Activated naive CD8-positive, alpha-beta T cell treated with anti-CD3 and anti-CD28 coated beads, Interleukin-2, amount 50 U/mL, for 24 hours (primary cell): ENCODE data around the gene NF1.
"Not testable (repeated sequence)": the region's sequence is repeated elsewhere in the genome, so short reads cannot be mapped to it uniquely, and the experiment has no call there.

Source experiments
- ATAC-seq: fragments of 150-1000 bp; cut with Tn5 transposase; one replicate; pipeline ENCODE4 v1.10.0; 2021
- DNase-seq: peaks from one replicate; pipeline ENCODE4 v3.0.0; 2021
- H3K27ac Mint-ChIP-seq: one replicate; pipeline ENCODE4 v1.8.0; 2021; ENCODE audit warnings: mild to moderate bottlenecking, mixed read lengths
- H3K27me3 Mint-ChIP-seq: one replicate; pipeline ENCODE4 v1.8.0; 2021; ENCODE audit warnings: mixed read lengths
- H3K36me3 Mint-ChIP-seq: one replicate; pipeline ENCODE4 v1.8.0; 2021; ENCODE audit warnings: low read depth, mixed read lengths
- H3K4me1 Mint-ChIP-seq: one replicate; pipeline ENCODE4 v1.8.0; 2021; ENCODE audit warnings: mixed read lengths
- H3K4me3 Mint-ChIP-seq: one replicate; pipeline ENCODE4 v1.8.0; 2021; ENCODE audit warnings: mild to moderate bottlenecking, moderate library complexity, mixed read lengths
- H3K9me3 Mint-ChIP-seq: one replicate; pipeline ENCODE4 v1.8.0; 2021; ENCODE audit warnings: mixed read lengths

Gene NF1

DNA sequence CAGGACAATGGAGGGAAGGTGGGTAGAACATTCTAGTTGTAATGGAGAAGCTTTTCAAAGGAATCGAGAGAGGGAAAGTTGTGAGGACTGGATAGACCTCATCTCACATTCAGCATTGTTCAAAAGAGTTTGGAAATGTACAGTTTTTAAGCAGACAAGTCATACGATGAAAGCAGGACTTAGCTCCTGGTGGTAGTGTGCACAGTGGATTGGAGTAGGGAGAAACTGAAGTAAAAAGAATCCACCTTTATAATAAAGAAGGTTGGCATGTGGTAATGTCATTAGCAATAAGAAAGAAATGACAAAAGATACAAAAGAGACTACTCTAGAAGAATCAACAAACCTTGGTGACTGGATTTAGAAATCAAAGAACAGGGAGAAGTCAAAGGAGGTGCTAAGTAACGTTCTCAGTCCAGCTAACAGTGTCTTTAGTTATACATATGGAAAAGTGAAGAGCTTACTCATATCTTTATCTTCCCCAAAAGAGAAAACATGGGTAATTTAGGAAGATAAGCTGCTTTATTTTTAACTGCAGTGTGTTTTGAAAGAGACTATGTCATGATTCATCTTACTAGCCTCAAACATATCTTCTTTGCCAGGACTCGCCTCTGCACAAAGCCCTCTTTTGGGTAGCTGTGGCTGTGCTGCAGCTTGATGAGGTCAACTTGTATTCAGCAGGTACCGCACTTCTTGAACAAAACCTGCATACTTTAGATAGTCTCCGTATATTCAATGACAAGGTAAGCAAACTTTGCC lies 245.3 kb downstream of the NF1 start:
- no peak overlapping the region for H3K27ac Mint-ChIP-seq
- ATAC-seq (no peak), DNase-seq (no peak)

DNA sequence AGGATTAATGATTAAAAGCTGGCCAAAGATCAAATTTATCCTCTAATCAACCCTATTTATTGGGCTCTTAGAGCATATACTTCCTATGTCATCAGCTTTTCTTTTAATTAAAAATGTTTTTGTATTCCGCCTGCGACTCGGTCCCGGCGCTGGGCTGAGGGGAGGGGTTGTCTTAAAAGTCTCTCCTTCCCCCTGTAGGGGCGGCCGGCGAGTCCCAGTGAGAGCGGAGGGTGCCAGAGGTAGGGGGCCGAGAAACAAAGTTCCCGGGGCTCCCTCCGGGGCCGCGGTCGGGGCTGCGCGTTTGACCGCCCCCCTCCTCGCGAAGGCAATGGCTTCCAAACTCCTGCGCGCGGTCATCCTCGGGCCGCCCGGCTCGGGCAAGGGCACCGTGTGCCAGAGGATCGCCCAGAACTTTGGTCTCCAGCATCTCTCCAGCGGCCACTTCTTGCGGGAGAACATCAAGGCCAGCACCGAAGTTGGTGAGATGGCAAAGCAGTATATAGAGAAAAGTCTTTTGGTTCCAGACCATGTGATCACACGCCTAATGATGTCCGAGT lies 250.5 kb downstream of the NF1 start:
- H3K9me3 Mint-ChIP-seq, H3K27me3 Mint-ChIP-seq, H3K27ac Mint-ChIP-seq, ATAC-seq, H3K4me3 Mint-ChIP-seq, DNase-seq, H3K4me1 Mint-ChIP-seq: not testable (repeated sequence)
- H3K36me3 Mint-ChIP-seq = peaks cover 19% of the 10 kb centered on the region

More for the DNA sequence above, 245.3 kb downstream of the NF1 start:
- Mint-ChIP-seq H3K4me3 (no peak overlapping the region), H3K4me1 (no peaks in the 10 kb centered on the region), H3K36me3 (peaks cover 23% of the 10 kb centered on the region), H3K9me3 (no peaks in the 10 kb centered on the region), H3K27me3 (no peaks in the 10 kb centered on the region)

DNA sequence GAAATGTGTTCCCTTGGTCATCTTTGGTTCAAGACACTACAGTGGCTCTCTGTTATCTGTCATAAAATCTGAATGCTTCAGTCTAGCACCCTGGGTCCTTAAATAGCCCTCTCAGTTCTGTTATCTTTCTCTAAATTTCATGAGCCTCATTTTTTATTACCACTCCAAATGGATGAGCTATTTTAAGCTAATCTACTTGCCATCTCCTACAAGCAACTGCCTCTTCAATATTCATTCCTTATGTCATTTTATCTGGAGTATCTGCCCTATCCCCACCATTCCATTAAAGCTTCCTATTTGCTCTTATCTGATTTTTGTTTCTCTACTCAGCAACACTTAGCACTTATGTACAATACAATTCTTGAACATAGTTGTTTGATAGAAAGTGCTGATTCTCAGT lies 254.7 kb downstream of the NF1 start:
- DNase-seq = no peak
- ATAC-seq = no peak
- H3K27ac Mint-ChIP-seq = no peak overlapping the region
- no peaks in the 10 kb centered on the region for H3K27me3 Mint-ChIP-seq
- H3K36me3 Mint-ChIP-seq = peaks cover 18% of the 10 kb centered on the region
- no peak overlapping the region for H3K4me3 Mint-ChIP-seq
- no peaks in the 10 kb centered on the region for H3K4me1 Mint-ChIP-seq
- no peaks in the 10 kb centered on the region for H3K9me3 Mint-ChIP-seq

DNA sequence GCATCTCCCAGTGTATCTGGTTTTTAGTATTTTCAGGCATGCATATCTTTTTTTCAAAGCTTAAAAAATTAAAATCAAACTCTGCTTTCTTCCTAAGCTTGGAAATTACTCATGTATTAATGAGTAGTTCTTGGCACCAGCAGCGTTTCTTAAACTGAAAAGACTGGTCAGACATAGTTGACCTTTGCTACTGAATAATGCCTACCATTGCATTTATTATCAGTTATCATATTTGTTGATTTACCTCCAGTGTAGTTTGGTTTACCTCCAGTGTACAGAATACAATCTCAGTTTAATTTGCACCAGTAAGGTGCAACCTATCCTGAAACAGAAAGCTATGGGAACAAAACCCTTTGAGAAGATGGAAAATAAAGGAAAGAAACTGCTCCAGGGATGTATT lies 261.2 kb downstream of the NF1 start:
- H3K9me3 Mint-ChIP-seq = no peaks in the 10 kb centered on the region
- H3K4me3 Mint-ChIP-seq = no peak overlapping the region
- no peak overlapping the region for H3K27ac Mint-ChIP-seq
- no peaks in the 10 kb centered on the region for H3K4me1 Mint-ChIP-seq
- ATAC-seq (no peak), DNase-seq (no peak)
- no peaks in the 10 kb centered on the region for H3K27me3 Mint-ChIP-seq
- H3K36me3 Mint-ChIP-seq = peaks cover 21% of the 10 kb centered on the region

DNA sequence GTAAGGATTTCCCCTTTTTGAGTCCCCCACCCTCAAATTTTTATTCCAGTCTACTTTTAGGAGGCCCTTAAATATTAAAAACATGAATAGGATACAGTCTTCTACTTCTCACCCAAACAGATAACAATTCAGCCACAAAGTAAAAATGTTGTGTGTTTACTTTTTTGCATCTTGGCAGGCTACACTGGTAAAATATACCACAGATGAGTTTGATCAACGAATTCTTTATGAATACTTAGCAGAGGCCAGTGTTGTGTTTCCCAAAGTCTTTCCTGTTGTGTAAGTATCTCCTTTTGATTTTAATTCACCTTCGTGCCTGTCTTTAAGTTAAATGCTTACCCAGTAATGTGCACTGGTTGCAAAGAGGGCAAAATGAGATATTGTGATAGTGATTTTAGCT lies 262.3 kb downstream of the NF1 start:
- Mint-ChIP-seq H3K4me1 (no peaks in the 10 kb centered on the region), H3K36me3 (peaks cover 24% of the 10 kb centered on the region), H3K27ac (no peak overlapping the region), H3K27me3 (no peaks in the 10 kb centered on the region), H3K4me3 (no peak overlapping the region), H3K9me3 (no peaks in the 10 kb centered on the region)
- ATAC-seq (no peak), DNase-seq (no peak)

DNA sequence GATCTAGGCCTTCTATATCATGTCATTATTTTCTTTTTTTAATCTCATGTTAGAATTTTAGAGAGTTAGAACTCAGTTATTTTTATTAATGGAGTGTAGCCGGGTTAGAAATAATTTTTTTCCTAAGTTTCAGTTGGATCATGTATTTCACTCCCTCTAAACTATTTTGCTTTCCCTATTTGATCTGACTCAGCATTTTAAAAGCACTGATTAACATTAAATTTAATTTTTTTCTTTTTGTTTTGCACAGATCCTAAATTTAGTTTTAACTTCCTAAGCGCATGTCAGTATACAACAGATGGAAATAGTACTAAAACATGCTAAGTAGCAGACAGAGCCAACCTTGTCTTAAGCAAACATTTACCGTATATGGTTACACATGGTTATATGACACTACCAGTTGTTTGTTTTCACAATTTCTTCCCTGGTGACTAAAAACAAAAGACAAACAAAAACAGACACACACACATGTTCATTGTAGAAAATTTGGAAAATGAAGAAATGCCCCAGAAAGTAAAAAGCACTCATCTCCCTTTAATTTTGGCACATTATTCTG lies 263.1 kb downstream of the NF1 start:
- H3K27ac Mint-ChIP-seq = no peak overlapping the region
- no peaks in the 10 kb centered on the region for H3K27me3 Mint-ChIP-seq
- H3K4me1 Mint-ChIP-seq = no peaks in the 10 kb centered on the region
- ATAC-seq = no peak
- H3K4me3 Mint-ChIP-seq = no peak overlapping the region
- DNase-seq = no peak
- H3K36me3 Mint-ChIP-seq = peaks cover 21% of the 10 kb centered on the region
- H3K9me3 Mint-ChIP-seq = no peaks in the 10 kb centered on the region

DNA sequence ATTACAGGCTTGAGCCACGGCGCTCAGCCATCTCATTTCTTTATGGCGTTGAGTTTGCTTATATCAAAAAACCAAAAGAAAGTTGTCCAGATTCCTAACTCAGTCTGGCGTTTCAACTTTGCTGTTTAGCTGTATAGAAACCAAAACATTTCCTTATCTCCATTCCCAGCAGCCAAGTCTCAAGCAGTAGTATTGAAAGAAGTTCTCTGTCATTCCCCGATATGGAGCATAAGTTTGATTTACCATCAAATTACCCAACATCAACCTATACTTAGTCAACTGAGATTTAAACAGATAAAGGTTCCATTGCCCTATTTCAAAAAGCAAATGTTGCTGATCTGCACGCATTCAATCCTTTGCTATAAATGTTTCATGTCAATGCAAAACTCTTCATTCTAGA lies 269.2 kb downstream of the NF1 start:
- DNase-seq = no peak
- H3K4me1 Mint-ChIP-seq = no peaks in the 10 kb centered on the region
- no peaks in the 10 kb centered on the region for H3K9me3 Mint-ChIP-seq
- H3K4me3 Mint-ChIP-seq = no peak overlapping the region
- H3K27ac Mint-ChIP-seq = no peak overlapping the region
- peaks cover 7% of the 10 kb centered on the region for H3K36me3 Mint-ChIP-seq
- ATAC-seq = no peak
- no peaks in the 10 kb centered on the region for H3K27me3 Mint-ChIP-seq

DNA sequence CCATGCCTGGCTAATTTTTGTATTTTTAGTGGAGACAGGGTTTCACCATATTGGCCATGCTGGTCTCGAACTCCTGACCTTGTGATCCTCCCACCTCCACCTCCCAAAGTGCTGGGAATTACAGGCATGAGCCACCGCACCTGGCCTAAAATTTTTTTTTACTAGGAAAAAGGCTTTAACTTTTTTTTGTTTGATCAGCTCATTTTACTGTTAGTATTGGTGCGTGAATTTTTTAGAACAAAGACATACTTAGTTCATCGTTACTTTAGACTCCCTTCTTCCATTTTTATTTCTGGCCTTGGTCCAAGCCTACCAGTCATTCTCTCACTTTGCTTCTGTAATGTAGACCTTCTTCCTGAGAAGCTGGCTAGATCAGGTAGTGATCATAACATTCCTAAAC lies 271.3 kb downstream of the NF1 start:
- H3K4me1 Mint-ChIP-seq = peaks cover 5% of the 10 kb centered on the region
- H3K27me3 Mint-ChIP-seq = no peaks in the 10 kb centered on the region
- DNase-seq = no peak
- peaks cover 1% of the 10 kb centered on the region for H3K36me3 Mint-ChIP-seq
- H3K27ac Mint-ChIP-seq = no peak overlapping the region
- no peaks in the 10 kb centered on the region for H3K9me3 Mint-ChIP-seq
- no peak for ATAC-seq
- H3K4me3 Mint-ChIP-seq = no peak overlapping the region

DNA sequence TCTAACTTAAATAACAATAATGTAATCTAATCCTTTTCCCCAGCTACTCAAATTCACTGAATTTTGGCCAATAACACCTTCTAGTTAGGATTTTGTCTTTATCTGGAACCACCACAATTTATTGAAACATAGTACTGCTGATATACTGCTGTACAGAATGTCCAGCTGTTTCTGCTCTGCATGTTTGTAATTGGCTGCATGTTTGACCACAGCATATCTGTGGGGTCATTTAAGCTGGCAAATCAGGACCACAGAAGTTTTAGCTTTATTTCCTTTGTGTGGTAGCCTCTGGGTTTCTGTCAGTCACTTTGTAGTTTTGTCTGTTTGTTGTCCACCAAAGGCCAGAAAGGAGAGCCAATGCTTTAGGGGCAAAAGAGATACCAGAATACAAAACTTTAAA lies 274.5 kb downstream of the NF1 start:
- Mint-ChIP-seq H3K4me3 (no peak overlapping the region), H3K27ac (no peak overlapping the region), H3K4me1 (peaks cover 15% of the 10 kb centered on the region), H3K36me3 (no peaks in the 10 kb centered on the region), H3K9me3 (no peaks in the 10 kb centered on the region), H3K27me3 (no peaks in the 10 kb centered on the region)
- ATAC-seq = no peak
- no peak for DNase-seq

DNA sequence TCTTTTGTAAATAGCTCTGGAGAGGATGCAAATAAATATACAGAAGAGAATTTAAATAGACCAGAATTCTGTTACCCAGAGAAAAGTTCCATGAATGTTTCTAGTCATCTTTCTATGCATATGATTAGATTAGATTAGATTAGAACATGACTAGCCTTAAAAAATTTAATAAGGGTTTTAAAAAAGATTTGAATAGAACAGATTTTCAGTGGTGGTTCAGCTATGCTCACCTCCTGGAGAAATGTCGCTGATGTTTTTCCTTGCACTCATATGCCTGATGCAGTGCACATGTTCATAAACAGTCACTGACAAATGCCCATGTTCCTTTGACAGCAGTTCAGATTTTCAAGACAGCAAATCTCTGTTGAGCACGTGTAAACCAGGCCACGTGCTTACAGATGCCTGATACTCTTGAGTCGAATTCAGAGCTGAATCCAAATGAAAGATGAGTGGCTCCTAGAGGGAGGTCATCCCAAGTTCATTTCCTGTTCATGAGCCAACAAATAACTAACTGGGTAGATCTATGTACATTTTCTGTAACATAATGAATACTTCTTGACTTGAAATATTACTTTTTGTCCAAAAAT lies 276.8 kb downstream of the NF1 start:
- DNase-seq (no peak), ATAC-seq (no peak)
- Mint-ChIP-seq H3K4me3 (no peak overlapping the region), H3K9me3 (no peaks in the 10 kb centered on the region), H3K4me1 (peaks cover 15% of the 10 kb centered on the region), H3K36me3 (peaks cover 1% of the 10 kb centered on the region), H3K27me3 (no peaks in the 10 kb centered on the region), H3K27ac (no peak overlapping the region)

DNA sequence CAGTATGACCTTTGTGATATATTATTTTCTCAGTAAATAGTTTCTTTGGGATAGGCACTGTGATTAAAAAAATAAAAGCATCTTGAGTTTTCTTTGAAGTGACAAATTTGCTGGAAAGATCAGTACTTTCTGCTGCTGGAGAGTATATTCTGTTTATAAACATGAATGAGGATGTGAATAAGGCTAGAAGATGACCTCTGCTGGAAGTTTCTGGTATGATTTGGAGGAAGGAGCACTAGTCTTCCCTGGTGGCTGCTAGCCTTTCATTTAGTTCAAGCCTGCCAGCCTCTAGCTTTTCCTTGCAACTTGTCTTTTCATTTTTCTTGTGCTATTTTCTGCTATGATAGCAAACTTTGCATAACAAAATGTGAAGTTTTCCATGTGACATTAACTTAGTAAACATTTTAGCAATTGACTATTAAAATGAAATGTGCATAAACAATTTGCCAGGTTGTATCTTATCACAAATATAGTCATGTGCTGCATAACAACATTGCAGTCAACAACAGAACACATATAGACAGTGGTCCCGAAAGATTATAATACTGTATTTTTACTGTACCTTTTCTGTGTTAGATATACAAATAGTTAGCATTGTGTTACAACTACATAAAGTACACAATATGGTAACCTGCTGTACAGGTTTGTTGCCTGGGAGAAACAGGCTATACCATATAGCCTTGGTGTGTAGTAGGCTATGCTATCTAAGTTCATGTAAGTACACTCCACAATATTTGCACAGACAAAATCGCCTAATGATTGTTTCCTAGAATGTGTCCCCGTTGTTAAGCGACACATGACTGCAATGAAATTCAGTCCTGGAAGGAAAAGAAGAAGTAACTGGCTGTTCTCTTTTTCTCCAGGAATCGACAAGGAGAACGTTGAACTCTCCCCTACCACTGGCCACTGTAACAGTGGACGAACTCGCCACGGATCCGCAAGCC lies 278.6 kb downstream of the NF1 start:
- peaks cover 15% of the 10 kb centered on the region for H3K4me1 Mint-ChIP-seq
- H3K27ac Mint-ChIP-seq = no peak overlapping the region
- H3K36me3 Mint-ChIP-seq = peaks cover 4% of the 10 kb centered on the region
- no peaks in the 10 kb centered on the region for H3K27me3 Mint-ChIP-seq
- H3K9me3 Mint-ChIP-seq = no peaks in the 10 kb centered on the region
- ATAC-seq = peak; percentile 46
- DNase-seq = no peak
- H3K4me3 Mint-ChIP-seq = no peak overlapping the region

DNA sequence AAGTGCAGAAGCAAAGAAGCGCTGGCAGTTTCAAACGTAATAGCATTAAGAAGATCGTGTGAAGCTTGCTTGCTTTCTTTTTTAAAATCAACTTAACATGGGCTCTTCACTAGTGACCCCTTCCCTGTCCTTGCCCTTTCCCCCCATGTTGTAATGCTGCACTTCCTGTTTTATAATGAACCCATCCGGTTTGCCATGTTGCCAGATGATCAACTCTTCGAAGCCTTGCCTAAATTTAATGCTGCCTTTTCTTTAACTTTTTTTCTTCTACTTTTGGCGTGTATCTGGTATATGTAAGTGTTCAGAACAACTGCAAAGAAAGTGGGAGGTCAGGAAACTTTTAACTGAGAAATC lies 279.3 kb downstream of the NF1 start:
- H3K36me3 Mint-ChIP-seq = peaks cover 4% of the 10 kb centered on the region
- no peak overlapping the region for H3K27ac Mint-ChIP-seq
- DNase-seq (no peak), ATAC-seq (no peak)
- H3K4me1 Mint-ChIP-seq = peaks cover 15% of the 10 kb centered on the region
- H3K4me3 Mint-ChIP-seq = no peak overlapping the region
- H3K27me3 Mint-ChIP-seq = no peaks in the 10 kb centered on the region
- H3K9me3 Mint-ChIP-seq = no peaks in the 10 kb centered on the region

DNA sequence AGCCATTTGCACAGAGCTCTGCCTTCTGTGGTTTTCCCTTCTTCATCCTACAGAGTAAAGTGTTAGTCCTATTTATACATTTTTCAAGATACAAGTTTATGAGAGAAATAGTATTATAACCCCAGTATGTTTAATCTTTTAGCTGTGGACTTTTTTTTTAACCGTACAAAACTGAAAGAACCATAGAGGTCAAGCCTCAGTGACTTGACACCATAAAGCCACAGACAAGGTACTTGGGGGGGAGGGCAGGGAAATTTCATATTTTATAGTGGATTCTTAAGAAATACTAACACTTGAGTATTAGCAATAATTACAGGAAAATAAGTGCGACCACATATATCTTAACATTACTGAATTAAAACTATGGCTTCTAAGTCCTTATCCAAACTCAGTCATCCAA lies 279.7 kb downstream of the NF1 start:
- no peak overlapping the region for H3K4me3 Mint-ChIP-seq
- peaks cover 4% of the 10 kb centered on the region for H3K36me3 Mint-ChIP-seq
- H3K9me3 Mint-ChIP-seq = no peaks in the 10 kb centered on the region
- DNase-seq (no peak), ATAC-seq (no peak)
- H3K27ac Mint-ChIP-seq = no peak overlapping the region
- peaks cover 15% of the 10 kb centered on the region for H3K4me1 Mint-ChIP-seq
- H3K27me3 Mint-ChIP-seq = no peaks in the 10 kb centered on the region

DNA sequence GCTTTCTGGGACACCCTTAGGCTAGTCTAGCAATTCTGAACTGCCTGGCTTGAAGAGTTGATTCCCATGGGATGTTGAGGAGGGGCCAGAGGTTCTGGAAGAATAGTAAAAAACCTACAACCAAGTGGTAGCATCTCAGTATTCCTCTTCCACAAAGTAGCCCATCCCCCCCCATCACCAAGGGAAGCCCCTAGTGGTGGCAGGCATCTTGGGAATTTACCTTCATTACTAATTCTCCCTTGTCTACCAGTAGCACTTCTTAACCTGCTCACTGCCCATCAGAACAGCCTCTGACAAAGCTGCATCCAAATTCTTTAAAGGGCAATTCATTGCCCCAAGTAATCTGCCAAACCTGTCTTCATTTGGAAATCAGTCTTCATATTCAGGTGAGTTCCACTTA lies 283.9 kb downstream of the NF1 start:
- no peaks in the 10 kb centered on the region for H3K9me3 Mint-ChIP-seq
- no peak overlapping the region for H3K4me3 Mint-ChIP-seq
- peaks cover 4% of the 10 kb centered on the region for H3K36me3 Mint-ChIP-seq
- no peak overlapping the region for H3K27ac Mint-ChIP-seq
- no peaks in the 10 kb centered on the region for H3K27me3 Mint-ChIP-seq
- H3K4me1 Mint-ChIP-seq = no peaks in the 10 kb centered on the region
- ATAC-seq (no peak), DNase-seq (no peak)
